SK-N-SH (cell line): Measurements from ENCODE around the gene MET.

ENCODE experiments used
- CTCF ChIP-seq: fragments of 200-600 bp; sonication (generic); IDR thresholded peaks from 2 replicates; pipeline ENCODE4 v1.6.1; 2017; ENCODE audit warnings: antibody characterized with exemption, mild to moderate bottlenecking, moderate library complexity
- ELF1 ChIP-seq: IDR thresholded peaks from 2 replicates; pipeline ENCODE4 v1.4.0; 2012
- FOSL2 ChIP-seq: IDR thresholded peaks from 2 replicates; pipeline ENCODE4 v1.4.0; 2012; ENCODE audit warnings: low read depth, mild to moderate bottlenecking, moderate library complexity, borderline replicate concordance
- MAX ChIP-seq: IDR thresholded peaks from 2 replicates; pipeline ENCODE4 v1.4.0; 2012; ENCODE audit warnings: low read depth
- SIN3A ChIP-seq: IDR thresholded peaks from 2 replicates; pipeline ENCODE4 v1.6.1; 2012; ENCODE audit warnings: low read depth, mild to moderate bottlenecking, low read length, moderate library complexity, borderline replicate concordance
- SMC3 ChIP-seq: IDR thresholded peaks from 2 replicates; pipeline ENCODE4 v1.6.1; 2012; ENCODE audit warnings: low read depth, low read length, improper control_type of control experiment
- TAF1 ChIP-seq: IDR thresholded peaks from 2 replicates; pipeline ENCODE4 v1.6.1; 2012; ENCODE audit warnings: low read depth, mild to moderate bottlenecking, low read length, moderate library complexity, borderline replicate concordance
- ZBTB33 ChIP-seq: IDR thresholded peaks from 2 replicates; pipeline ENCODE4 v1.4.0; 2012; ENCODE audit warnings: low read depth, borderline replicate concordance

- TF ChIP-seq SIN3A (no peak), CTCF (no peak), FOSL2 (no peak), ZBTB33 (no peak), MAX (no peak), ELF1 (no peak), SMC3 (no peak), TAF1 (no peak)
Observed at GRCh38 chr7:116779216-116779615, 107.2 kb downstream of the MET start.
